Adipose tissue (tissue), 3 donors: ENCODE measurements around the gene SBK1. TPM values are rescaled to one million over a fixed set of nuclear protein-coding genes. Genes with fewer than 3 reads are reported as not detected.

Experiments
- polyA plus RNA-seq, 3 donors: library from polyadenylated mRNA; stranded (reverse); fragments of 200-250 nt; gene quantifications; one replicate each; pipeline ENCODE4 v1.2.3, GENCODE V29; 2013
- donor health status: healthy with polysubstance abuse.
- donor health status: Bipolar disorder and iron deficiency.
- donor health status: healthy.

The SBK1 gene
- polyA plus RNA-seq, 3 donors, result 0.09 to 1.2 TPM; not detected in 1

Other genes with a start within 250 kb of the SBK1 start
- gene GSG1L, start 228.8 kb upstream of the SBK1 start, polyA plus RNA-seq, result under 1 TPM in 2 of 3 donors, not detected in 1; 0.10 to 0.11 TPM
- gene XPO6, start 80.6 kb upstream of the SBK1 start, polyA plus RNA-seq, result 10 to 100 TPM; 36.8 to 69.4 (median 55.1) TPM
- 1 to 10 TPM in 1 of 3 donors, under 1 TPM in 2; 0.12 to 1.6 (median 0.43) TPM for gene NPIPB6, start 71.0 kb downstream of the SBK1 start, polyA plus RNA-seq
- 10 to 100 TPM; 54.1 to 75.7 (median 68.7) TPM for gene EIF3CL, start 111.3 kb downstream of the SBK1 start, polyA plus RNA-seq
- under 1 TPM in 1 of 3 donors, not detected in 2; 0.07 TPM for gene NPIPB7, start 179.8 kb downstream of the SBK1 start, polyA plus RNA-seq
- gene CLN3, start 199.5 kb downstream of the SBK1 start, polyA plus RNA-seq, result 10 to 100 TPM in 2 of 3 donors, 1 to 10 TPM in 1; 8.2 to 28.2 (median 16.0) TPM
- gene APOBR, start 202.1 kb downstream of the SBK1 start, polyA plus RNA-seq, result 1 to 10 TPM in 2 of 3 donors, under 1 TPM in 1; 0.62 to 6.6 (median 1.5) TPM
- under 1 TPM in 1 of 3 donors, not detected in 2; 0.34 TPM for gene IL27, start 214.3 kb downstream of the SBK1 start, polyA plus RNA-seq
- gene NUPR1, start 246.4 kb downstream of the SBK1 start, polyA plus RNA-seq, result 100 to 1,000 TPM; 157 to 190 (median 189) TPM